GM12878 (cell line): ENCODE results near the gene SYT12. TPM values are rescaled to one million over a fixed set of nuclear protein-coding genes. Genes with fewer than 3 reads are reported as not detected.

Experiments
- ATAC-seq: fragments of 200-7000 bp; cut with Tn5 transposase; 3 replicates; pipeline ENCODE4 v1.9.1; 2020; ENCODE audit warnings: mild to moderate bottlenecking, moderate library complexity
- BruUV-seq: library from RNA; stranded (reverse); fragments of 400-500 nt; replicated peaks from 2 replicates; lab custom pipeline; 2021; lab: Mats Ljungman, UMichigan
- CTCF ChIA-PET: fragments of 300-600 bp; sonication (Branson Sonifier 250); formaldehyde crosslinking; extraction: SDS; loops from one replicate; lab custom pipeline; 2021; ENCODE audit warnings: inconsistent platforms; lab: Yijun Ruan, JAX
- POLR2A ChIA-PET: fragments of 350-600 bp; formaldehyde crosslinking; extraction: SDS; loops from one replicate; lab custom pipeline; 2021; ENCODE audit warnings: inconsistent platforms; lab: Charles Lee
- RAD21 ChIA-PET: fragments of 300-600 bp; sonication (Branson Sonifier 250); formaldehyde crosslinking; loops from one replicate; lab custom pipeline; 2023; ENCODE audit warnings: antibody characterized with exemption; ENCODE audit not compliant: unreplicated experiment; lab: Charles Lee
- SMC1A ChIA-PET: fragments of 300-600 bp; sonication (Branson Sonifier 250); formaldehyde crosslinking; loops from one replicate; lab custom pipeline; 2023; ENCODE audit not compliant: unreplicated experiment, uncharacterized antibody; lab: Charles Lee
- DNase-seq: peaks from one replicate; pipeline ENCODE4 v3.0.0-alpha.2; 2011; ENCODE audit warnings: low read depth, low spot score
- FAIRE-seq: peaks from 3 replicates; lab custom pipeline; 2011; peaks lifted over from hg19 to GRCh38; lab: Jason Lieb, UNC
- H2AFZ ChIP-seq: 2 replicates; pipeline ENCODE4 v1.6.0; 2011; ENCODE audit warnings: low read depth, low read length, control low read depth; ENCODE audit not compliant: control insufficient read depth
- H3K27ac ChIP-seq: 2 replicates; pipeline ENCODE4 v1.5.1; 2011; ENCODE audit warnings: control low read depth; ENCODE audit not compliant: control insufficient read depth, insufficient read depth
- H3K27me3 ChIP-seq, 2 experiments: replicated peaks in 1 of 2; 2 replicates each; pipeline versions ENCODE4 v1.6.0 to v1.6.1; 2011; ENCODE audit warnings: low read length in 1 of 2; ENCODE audit not compliant: control insufficient read depth in 2 of 2, insufficient read depth in 2 of 2
- H3K36me3 ChIP-seq, 2 experiments: 2 replicates each; pipeline ENCODE4 v1.5.1; 2011; ENCODE audit warnings: low read length in 1 of 2; ENCODE audit not compliant: control insufficient read depth in 2 of 2, insufficient read depth in 2 of 2
- H3K4me1 ChIP-seq: 2 replicates; pipeline ENCODE4 v1.6.1; 2011; ENCODE audit warnings: mild to moderate bottlenecking, low read length, moderate library complexity, mixed read lengths; ENCODE audit not compliant: control insufficient read depth, insufficient read depth
- H3K4me2 ChIP-seq: 2 replicates; pipeline ENCODE4 v1.6.0; 2011; ENCODE audit warnings: control low read depth; ENCODE audit not compliant: control insufficient read depth, insufficient read depth
- H3K4me3 ChIP-seq: fragments of 200-600 bp; sonication (generic); 2 replicates; pipeline ENCODE4 v1.5.1; 2016
- H3K79me2 ChIP-seq: 2 replicates; pipeline ENCODE4 v1.6.0; 2011; ENCODE audit warnings: low read length; ENCODE audit not compliant: control insufficient read depth, insufficient read depth
- H3K9ac ChIP-seq: 2 replicates; pipeline ENCODE4 v1.8.0; 2011; ENCODE audit warnings: low read length, control low read depth, mixed read lengths; ENCODE audit not compliant: control insufficient read depth, insufficient read depth
- H3K9me3 ChIP-seq: replicated peaks from 3 replicates; pipeline ENCODE4 v1.5.1; 2011; ENCODE audit warnings: mild to moderate bottlenecking, low read length; ENCODE audit not compliant: control insufficient read depth, insufficient read depth
- H4K20me1 ChIP-seq: 2 replicates; pipeline ENCODE4 v1.6.0; 2011; ENCODE audit not compliant: control insufficient read depth, insufficient read depth
- CHD2 ChIP-seq: IDR thresholded peaks from 2 replicates; pipeline ENCODE4 v1.6.1; 2011; ENCODE audit warnings: low read depth, low read length, improper control_type of control experiment, borderline replicate concordance
- CREM ChIP-seq: IDR thresholded peaks from 2 replicates; pipeline ENCODE4 v1.6.1; 2014; ENCODE audit warnings: antibody characterized with exemption, low read depth
- CTCF ChIP-seq, 3 experiments: IDR thresholded peaks in 2 of 3; conservative IDR thresholded peaks in 1 of 3; 2 replicates each; pipeline ENCODE4 v1.5.1; 2011; ENCODE audit warnings: low read depth in 3 of 3, low read length in 3 of 3, mild to moderate bottlenecking in 3 of 3, control low read depth in 2 of 3, moderate library complexity in 2 of 3, inconsistent platforms in 1 of 3, mixed read lengths in 1 of 3; ENCODE audit not compliant: control insufficient read depth in 2 of 3, insufficient read depth in 1 of 3; ENCODE audit errors: extremely low read depth in 1 of 3
- FOS ChIP-seq: IDR thresholded peaks from 3 replicates; pipeline ENCODE4 v1.6.1; 2011; ENCODE audit warnings: borderline replicate concordance; ENCODE audit not compliant: insufficient read length; ENCODE audit errors: extremely low read depth
- IRF3 ChIP-seq: fragments of 450-650 bp; IDR thresholded peaks from 2 replicates; pipeline ENCODE4 v1.6.1; 2014; ENCODE audit warnings: mild to moderate bottlenecking
- NFIC ChIP-seq: IDR thresholded peaks from 2 replicates; pipeline ENCODE4 v1.6.1; 2012; ENCODE audit warnings: low read depth, mild to moderate bottlenecking, inconsistent platforms, low read length, moderate library complexity
- PAX5 ChIP-seq: IDR thresholded peaks from 2 replicates; pipeline ENCODE4 v1.6.1; 2011; ENCODE audit warnings: low read depth, low read length, borderline replicate concordance
- RAD21 ChIP-seq: IDR thresholded peaks from 2 replicates; pipeline ENCODE4 v1.6.1; 2011; ENCODE audit warnings: mild to moderate bottlenecking, low read depth, low read length, moderate library complexity; ENCODE audit not compliant: insufficient read depth
- SMC3 ChIP-seq: IDR thresholded peaks from 2 replicates; pipeline ENCODE4 v1.6.1; 2011; ENCODE audit warnings: low read length, improper control_type of control experiment, borderline replicate concordance
- YY1 ChIP-seq: IDR thresholded peaks from 2 replicates; pipeline ENCODE4 v1.6.1; 2011; ENCODE audit warnings: low read depth, mild to moderate bottlenecking, low read length
- WGBS: methylation state at CpG from one replicate; pipeline ENCODE4 v1.1.6; 2016; ENCODE audit warnings: low lambda C conversion rate; ENCODE audit not compliant: insufficient replicate concordance, insufficient coverage; ENCODE audit errors: missing lambda C conversion rate; 5-methylcytosine and 5-hydroxymethylcytosine counted together
- in situ Hi-C: fragments of 300-500 bp; cut with MboI; formaldehyde crosslinking; loops from 9 replicates; pipeline ENCODE4 v1.14.3; 2018; ENCODE audit warnings: mixed read lengths
- intact Hi-C: fragments of 100-400 bp; cut with micrococcal nuclease; formaldehyde crosslinking; loops from one replicate; pipeline ENCODE4 v1.14.2; 2022; ENCODE audit not compliant: unreplicated experiment
- polyA plus RNA-seq, 11 experiments: library from polyadenylated mRNA; depleted of rRNA in 4 of 11; unstranded in 6 of 11; stranded (reverse) in 5 of 11; fragments of >200 nt; fragmentation: Nextera tagmentation in 4 of 11; fragmentation: Illumina TruSeq in 1 of 11; extraction: Ambion mirVana in 4 of 11; extraction: Trizol in 1 of 11; gene quantifications; 1 replicate in 1 of 11; 2 replicates in 10 of 11; pipeline versions ENCODE4 v1.2.1 to v1.2.3, GENCODE V29; 2011 to 2016; ENCODE audit warnings: inconsistent platforms in 2 of 11, missing spikeins in 2 of 11, low read depth in 1 of 11
- total RNA-seq, 4 experiments: library from RNA; depleted of rRNA in 3 of 4; stranded (reverse); fragments of >200 nt in 3 of 4; fragmentation: Illumina TruSeq in 1 of 4; extraction: Trizol in 1 of 4; gene quantifications; 2 replicates each; pipeline versions ENCODE4 v1.2.1 to v1.2.3, GENCODE V29; 2013 to 2021

Gene SYT12
- total and polyA plus RNA-seq, 10 of the 15 experiments (the other 5 are each of a cell fraction or from before 2014, with no cell fraction given): 0.02 to 2.3 (median 0.84) TPM; not detected in 1

- Histone ChIP-seq H3K4me3 (no peak overlapping the region), H3K27ac (no peak overlapping the region), H3K9ac (no peak overlapping the region), H4K20me1 (no peaks in the 10 kb centered on the region), H2AFZ (no peak overlapping the region), H3K27me3 (no peaks in the 10 kb centered on the region; a peak in 1 of 4 replicates), H3K79me2 (no peaks in the 10 kb centered on the region), H3K9me3 (no peaks in the 10 kb centered on the region; the same call in 2 of the 3 replicates), H3K4me2 (no peak overlapping the region), H3K36me3 (no peaks in the 10 kb centered on the region), H3K4me1 (no peaks in the 10 kb centered on the region)
- TF ChIP-seq CREM (no peak), CTCF (IDR thresholded peaks at IDR 0.05 in 2 of 3, conservative IDR thresholded peaks at IDR 0.05 in 1 of 3; ENCODE audit: control insufficient read depth in 2 of 3, extremely low read depth in 1 of 3, insufficient read depth in 1 of 3, low read depth in 3 of 3, low read length in 3 of 3) (peak; percentile 35 to 55 (median 49); a peak in 5 of 6 replicates), YY1 (no peak), CHD2 (no peak), RAD21 (peak; percentile 55), IRF3 (no peak), NFIC (no peak), PAX5 (no peak), FOS (no peak), SMC3 (no peak; the same call in 1 of the 2 replicates)
- peak; percentile 39; the same call in 2 of the 3 replicates for ATAC-seq
- ChIA-PET POLR2A (no interaction called here), SMC1A (no interaction called here), RAD21 (no interaction called here), CTCF (interaction anchor here (1.2 to 1.4 kb wide), 3 partner anchors 10 to 141 kb away, joined by 3 to 4 read pairs (median 3); no protein-coding TSS in a partner anchor)
- in situ Hi-C loops: no loop called here
- FAIRE-seq: no peak
- DNase-seq: no peak
- intact Hi-C loops: no loop called here
- no TSS peak for BruUV-seq
- 30% methylated on average over 9 of the region's 9 CpGs for WGBS
Measured at GRCh38 chr11:66976028-66976467, 46.9 kb upstream of the SYT12 start.
